ENCODE results near the gene RBPMS2.

DNA sequence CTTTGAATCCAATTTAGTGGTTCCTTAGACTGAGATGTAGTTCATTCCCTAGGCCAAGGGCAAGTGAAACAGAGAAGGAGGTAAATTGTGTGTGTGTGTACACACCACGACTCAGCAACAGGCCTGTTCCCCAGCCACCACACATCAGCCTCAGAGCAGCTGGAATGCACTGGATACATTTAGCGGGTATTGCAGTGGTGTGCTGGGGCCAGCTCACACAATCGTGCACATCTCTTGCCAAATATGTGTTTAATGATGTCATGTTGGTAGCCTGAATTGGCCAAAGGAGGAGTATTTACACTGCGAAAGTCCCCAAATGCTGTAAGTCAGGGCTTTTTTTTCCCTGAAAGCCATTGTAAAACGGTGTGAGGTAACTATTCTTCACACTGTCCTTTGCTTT is 82.3 kb downstream of the RBPMS2 start:
- TF ChIP-seq, protein P1, sequence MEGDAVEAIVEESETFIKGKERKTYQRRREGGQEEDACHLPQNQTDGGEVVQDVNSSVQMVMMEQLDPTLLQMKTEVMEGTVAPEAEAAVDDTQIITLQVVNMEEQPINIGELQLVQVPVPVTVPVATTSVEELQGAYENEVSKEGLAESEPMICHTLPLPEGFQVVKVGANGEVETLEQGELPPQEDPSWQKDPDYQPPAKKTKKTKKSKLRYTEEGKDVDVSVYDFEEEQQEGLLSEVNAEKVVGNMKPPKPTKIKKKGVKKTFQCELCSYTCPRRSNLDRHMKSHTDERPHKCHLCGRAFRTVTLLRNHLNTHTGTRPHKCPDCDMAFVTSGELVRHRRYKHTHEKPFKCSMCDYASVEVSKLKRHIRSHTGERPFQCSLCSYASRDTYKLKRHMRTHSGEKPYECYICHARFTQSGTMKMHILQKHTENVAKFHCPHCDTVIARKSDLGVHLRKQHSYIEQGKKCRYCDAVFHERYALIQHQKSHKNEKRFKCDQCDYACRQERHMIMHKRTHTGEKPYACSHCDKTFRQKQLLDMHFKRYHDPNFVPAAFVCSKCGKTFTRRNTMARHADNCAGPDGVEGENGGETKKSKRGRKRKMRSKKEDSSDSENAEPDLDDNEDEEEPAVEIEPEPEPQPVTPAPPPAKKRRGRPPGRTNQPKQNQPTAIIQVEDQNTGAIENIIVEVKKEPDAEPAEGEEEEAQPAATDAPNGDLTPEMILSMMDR (IDR thresholded peaks at IDR 0.05): no peak
- TF ChIP-seq EP300 (IDR thresholded peaks at IDR 0.05; ENCODE audit: borderline replicate concordance in 1 of 2, low read depth in 1 of 2, low read length in 1 of 2): no peak
- TF ChIP-seq TEAD4 (IDR thresholded peaks at IDR 0.05; ENCODE audit: borderline replicate concordance, insufficient read depth): no peak
- no peak for TF ChIP-seq POLR2AphosphoS5 (IDR thresholded peaks at IDR 0.05; ENCODE audit: low read depth, low read length)
- TF ChIP-seq, protein P2, sequence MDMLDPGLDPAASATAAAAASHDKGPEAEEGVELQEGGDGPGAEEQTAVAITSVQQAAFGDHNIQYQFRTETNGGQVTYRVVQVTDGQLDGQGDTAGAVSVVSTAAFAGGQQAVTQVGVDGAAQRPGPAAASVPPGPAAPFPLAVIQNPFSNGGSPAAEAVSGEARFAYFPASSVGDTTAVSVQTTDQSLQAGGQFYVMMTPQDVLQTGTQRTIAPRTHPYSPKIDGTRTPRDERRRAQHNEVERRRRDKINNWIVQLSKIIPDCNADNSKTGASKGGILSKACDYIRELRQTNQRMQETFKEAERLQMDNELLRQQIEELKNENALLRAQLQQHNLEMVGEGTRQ (IDR thresholded peaks at IDR 0.05; ENCODE audit: borderline replicate concordance, low read depth, low read length): no peak
- TF ChIP-seq, protein P3, sequence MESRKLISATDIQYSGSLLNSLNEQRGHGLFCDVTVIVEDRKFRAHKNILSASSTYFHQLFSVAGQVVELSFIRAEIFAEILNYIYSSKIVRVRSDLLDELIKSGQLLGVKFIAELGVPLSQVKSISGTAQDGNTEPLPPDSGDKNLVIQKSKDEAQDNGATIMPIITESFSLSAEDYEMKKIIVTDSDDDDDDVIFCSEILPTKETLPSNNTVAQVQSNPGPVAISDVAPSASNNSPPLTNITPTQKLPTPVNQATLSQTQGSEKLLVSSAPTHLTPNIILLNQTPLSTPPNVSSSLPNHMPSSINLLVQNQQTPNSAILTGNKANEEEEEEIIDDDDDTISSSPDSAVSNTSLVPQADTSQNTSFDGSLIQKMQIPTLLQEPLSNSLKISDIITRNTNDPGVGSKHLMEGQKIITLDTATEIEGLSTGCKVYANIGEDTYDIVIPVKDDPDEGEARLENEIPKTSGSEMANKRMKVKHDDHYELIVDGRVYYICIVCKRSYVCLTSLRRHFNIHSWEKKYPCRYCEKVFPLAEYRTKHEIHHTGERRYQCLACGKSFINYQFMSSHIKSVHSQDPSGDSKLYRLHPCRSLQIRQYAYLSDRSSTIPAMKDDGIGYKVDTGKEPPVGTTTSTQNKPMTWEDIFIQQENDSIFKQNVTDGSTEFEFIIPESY (IDR thresholded peaks at IDR 0.05; ENCODE audit: borderline replicate concordance, low read depth): no peak
- TF ChIP-seq, protein P4, sequence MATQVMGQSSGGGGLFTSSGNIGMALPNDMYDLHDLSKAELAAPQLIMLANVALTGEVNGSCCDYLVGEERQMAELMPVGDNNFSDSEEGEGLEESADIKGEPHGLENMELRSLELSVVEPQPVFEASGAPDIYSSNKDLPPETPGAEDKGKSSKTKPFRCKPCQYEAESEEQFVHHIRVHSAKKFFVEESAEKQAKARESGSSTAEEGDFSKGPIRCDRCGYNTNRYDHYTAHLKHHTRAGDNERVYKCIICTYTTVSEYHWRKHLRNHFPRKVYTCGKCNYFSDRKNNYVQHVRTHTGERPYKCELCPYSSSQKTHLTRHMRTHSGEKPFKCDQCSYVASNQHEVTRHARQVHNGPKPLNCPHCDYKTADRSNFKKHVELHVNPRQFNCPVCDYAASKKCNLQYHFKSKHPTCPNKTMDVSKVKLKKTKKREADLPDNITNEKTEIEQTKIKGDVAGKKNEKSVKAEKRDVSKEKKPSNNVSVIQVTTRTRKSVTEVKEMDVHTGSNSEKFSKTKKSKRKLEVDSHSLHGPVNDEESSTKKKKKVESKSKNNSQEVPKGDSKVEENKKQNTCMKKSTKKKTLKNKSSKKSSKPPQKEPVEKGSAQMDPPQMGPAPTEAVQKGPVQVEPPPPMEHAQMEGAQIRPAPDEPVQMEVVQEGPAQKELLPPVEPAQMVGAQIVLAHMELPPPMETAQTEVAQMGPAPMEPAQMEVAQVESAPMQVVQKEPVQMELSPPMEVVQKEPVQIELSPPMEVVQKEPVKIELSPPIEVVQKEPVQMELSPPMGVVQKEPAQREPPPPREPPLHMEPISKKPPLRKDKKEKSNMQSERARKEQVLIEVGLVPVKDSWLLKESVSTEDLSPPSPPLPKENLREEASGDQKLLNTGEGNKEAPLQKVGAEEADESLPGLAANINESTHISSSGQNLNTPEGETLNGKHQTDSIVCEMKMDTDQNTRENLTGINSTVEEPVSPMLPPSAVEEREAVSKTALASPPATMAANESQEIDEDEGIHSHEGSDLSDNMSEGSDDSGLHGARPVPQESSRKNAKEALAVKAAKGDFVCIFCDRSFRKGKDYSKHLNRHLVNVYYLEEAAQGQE (IDR thresholded peaks at IDR 0.05; ENCODE audit: low read depth, low read length): no peak
- no peak for TF ChIP-seq FOXM1 (IDR thresholded peaks at IDR 0.05; ENCODE audit: low read depth)
- no peak for TF ChIP-seq NRF1 (IDR thresholded peaks at IDR 0.05; ENCODE audit: low read depth, low read length)
